ENCODE results near the gene SH3GL1.
"Not testable (repeated sequence)": the region's sequence is repeated elsewhere in the genome, so short reads cannot be mapped to it uniquely, and the experiment has no call there.

SH3GL1 gene

DNA sequence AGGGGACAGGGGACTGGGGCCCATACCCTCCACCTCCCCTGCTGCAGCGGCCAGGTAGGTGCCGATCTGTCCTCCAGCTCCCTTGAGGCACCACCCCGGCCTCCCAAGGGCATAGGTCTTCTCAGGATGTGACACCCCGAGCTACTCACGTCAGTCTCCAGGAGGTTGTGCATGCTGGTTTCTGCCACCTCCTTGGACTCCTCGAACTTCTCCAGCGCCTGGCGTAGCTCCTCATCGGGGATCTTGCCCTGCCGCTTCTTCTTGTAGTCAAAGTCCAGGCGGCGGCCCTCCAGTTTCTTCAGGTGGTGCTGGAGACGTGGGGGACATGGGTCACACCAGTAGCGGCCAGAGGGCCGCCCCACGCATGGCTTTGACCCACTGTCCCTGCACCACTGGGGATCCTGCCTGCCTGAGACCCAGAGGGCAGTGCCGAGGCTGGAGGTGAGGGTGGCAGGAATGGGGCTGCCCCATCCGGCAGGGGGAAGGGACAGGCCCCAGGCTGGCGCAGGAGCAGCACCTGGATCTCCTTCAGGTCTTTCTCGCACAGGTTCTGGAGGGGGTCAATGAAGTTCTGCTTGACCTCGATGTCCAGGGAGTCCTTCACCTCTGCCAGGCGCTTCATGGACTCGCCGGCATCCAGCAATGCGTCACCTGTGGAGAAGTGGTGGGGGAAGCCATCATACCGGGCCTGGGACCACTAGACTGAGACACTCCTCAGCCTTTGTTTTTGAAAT lies 36.6 kb downstream of the SH3GL1 start:
- DNase-seq (ENCODE audit: low spot score): no peak

DNA sequence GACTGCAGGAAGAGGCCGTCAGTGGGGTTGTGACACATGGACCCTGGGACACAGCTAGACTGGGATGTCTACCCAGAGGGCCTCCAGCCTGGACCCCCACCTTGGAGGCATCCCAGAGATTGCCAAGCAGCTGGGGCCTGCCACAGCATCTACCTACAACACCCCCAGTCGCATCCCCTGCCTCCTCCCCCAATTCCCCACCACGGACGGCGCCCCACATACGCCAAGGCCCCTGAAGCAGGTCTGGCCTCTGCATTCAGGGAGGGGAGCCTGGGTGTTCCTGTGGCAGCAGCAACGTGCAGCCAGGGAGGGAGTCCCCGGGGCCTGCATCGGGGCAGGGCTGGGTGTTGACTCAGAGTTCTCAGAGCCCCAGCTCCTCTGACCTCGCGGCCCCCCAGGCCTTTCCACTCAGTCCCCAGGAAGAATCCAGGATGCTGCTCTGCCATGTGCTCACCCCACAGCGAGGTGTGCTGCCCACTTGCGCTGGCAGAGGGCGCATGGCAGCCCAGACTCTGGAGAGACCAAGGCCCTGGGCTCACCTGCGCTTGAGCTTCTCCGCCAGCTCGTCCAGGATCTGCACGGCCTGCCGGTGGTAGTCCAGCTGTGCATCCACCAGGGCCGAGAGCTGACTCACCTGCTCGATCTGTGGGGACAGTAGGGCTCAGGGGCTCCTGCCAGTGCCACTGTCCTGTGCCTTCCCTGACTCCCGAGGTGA lies 37.4 kb downstream of the SH3GL1 start:
- no peak for DNase-seq (ENCODE audit: low spot score)

DNA sequence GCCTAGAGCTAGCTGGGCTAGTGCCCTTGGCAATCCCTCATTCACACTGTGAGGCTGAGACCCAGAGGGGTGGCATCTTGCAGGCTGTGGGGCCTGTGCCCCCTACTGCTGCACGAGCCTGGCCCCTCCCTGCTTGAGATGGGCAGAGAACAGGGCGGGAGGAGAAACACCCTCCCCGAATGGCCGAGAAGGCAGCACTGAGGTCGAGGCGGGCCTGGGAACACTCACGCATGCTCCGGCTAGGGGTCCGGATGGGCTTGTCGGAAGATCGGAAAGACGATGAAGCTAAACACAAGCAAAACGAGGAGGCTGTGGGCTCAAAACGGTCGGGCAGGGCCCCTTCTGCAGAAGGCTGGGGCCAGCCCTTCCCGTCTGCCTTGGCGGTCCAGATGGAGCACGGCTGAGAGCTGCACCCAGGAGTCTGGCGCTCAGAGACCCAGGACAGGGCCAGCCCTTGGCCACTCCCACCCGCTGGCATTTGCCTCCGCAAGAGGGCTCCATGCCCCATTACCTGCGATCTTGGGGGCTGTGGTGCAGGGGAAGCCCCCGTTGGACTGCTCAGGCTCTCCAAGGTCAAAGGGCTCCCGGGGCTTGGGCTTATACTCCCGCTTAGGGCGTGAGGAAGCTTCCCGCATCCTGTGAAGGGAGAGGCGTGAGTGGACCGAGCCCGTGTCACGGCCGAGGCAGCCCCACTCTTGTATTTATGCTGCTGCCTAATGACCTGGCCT lies 38.1 kb downstream of the SH3GL1 start:
- DNase-seq (ENCODE audit: low spot score): no peak

DNA sequence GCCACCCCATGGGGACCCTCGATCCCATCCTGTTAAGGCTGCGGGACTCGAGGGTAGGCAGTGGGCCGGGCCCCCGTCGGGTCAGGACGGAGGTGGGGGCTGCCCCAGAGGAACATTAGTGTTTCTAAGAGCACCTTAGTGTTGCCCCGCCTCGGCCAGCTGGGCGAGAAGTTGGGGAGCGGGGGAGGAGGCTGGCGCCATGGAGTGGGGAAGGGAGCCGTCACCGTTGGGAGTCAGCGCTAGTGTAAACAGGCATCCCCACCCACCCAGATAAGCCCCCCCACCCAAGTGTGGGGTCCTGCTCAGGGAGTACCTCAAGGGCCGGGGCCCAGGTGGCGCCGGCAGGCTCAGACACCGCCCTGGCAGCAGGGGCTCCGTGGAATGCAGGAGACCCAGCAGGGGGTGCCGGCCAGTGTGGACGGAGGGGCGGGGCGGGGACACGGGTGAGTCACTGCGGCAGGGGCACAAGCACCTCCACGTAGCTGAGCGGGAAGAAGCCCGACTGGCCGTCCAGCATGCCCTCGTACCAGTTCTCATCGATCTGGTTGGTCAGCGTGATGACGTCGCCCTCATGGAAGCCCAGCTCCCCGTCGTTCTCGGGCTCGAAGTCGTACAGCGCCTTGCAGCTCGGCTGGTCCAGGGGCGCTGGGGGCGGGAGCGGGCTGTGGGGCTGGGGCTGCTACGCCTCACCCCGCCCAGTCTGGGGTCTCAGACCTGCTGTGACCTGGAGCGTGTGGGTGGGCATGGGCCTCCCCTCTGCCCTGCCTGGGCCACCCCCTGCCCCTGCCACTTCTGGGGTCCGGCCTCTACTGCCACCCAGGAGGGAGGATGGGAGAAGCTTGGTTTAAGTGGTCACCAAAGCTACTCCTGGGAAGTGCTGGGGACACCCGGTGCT lies 38.9 kb downstream of the SH3GL1 start:
- no peak for DNase-seq (ENCODE audit: low spot score)

GRCh38 chr19:4360641-4361151 lies 39.7 kb downstream of the SH3GL1 start:
- peak; percentile 52 for DNase-seq (ENCODE audit: low spot score)

- DNase-seq (ENCODE audit: low spot score): no peak
These were observed 40.2 kb downstream of the SH3GL1 start for GRCh38 chr19:4360081-4360569.

- DNase-seq (ENCODE audit: low spot score): no peak
These were observed 40.7 kb downstream of the SH3GL1 start for GRCh38 chr19:4359627-4360000.

GRCh38 chr19:4358709-4359626 lies 41.4 kb downstream of the SH3GL1 start:
- no peak for DNase-seq (ENCODE audit: low spot score)

DNA sequence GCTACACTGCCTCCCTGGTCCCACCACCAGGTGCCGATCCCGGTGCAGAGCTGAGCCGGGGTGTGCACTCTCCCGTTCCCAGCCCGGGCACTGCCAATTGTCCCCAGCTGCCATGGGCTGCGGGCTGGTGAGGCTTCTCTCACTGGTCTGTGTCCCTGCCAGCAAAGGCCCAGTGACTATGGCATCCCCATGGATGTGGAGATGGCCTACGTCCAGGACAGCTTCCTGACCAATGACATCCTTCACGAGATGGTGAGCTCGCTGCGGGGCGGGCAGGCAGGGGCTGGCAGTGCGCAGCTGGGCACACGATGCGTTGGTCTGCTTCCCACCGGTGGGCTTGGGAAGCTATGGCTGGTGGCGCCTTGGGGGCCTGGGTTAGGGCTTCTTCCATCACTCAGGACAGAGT lies 42.4 kb downstream of the SH3GL1 start:
- no peak for DNase-seq (ENCODE audit: low spot score)

- no peak for DNase-seq (ENCODE audit: low spot score)
These were observed 43.1 kb downstream of the SH3GL1 start for GRCh38 chr19:4357095-4357797.

DNA sequence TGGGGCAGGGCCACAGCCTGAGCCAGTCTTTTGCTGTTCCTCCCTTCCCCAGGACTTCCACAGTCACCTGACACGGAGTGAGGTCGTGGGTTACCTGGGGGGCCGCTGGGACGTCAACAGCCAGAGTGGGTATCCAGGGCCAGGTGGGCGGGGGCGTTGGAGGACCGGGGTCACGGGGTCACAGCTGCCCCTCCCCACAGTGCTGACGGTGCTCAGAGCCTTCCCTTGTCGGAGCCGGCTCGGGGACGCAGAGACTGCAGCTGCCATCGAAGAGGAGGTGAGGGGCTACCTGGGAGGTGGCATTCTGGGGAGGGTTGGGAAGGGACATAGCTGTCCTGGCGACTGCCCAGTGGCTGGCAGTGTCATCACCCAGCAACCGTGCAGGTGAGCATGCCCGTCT lies 45.5 kb downstream of the SH3GL1 start:
- DNase-seq (ENCODE audit: low spot score): no peak

- no peak for DNase-seq (ENCODE audit: low spot score)
These were observed 46.1 kb downstream of the SH3GL1 start for GRCh38 chr19:4354282-4354681.

- peak; percentile 60 for DNase-seq (ENCODE audit: low spot score)
These were observed 47.6 kb downstream of the SH3GL1 start for GRCh38 chr19:4352701-4353121.

GRCh38 chr19:4350726-4351125 lies 49.6 kb downstream of the SH3GL1 start:
- DNase-seq (ENCODE audit: low spot score): no peak

- no peak for DNase-seq (ENCODE audit: low spot score)
These were observed 50.2 kb downstream of the SH3GL1 start for GRCh38 chr19:4350111-4350510.

DNA sequence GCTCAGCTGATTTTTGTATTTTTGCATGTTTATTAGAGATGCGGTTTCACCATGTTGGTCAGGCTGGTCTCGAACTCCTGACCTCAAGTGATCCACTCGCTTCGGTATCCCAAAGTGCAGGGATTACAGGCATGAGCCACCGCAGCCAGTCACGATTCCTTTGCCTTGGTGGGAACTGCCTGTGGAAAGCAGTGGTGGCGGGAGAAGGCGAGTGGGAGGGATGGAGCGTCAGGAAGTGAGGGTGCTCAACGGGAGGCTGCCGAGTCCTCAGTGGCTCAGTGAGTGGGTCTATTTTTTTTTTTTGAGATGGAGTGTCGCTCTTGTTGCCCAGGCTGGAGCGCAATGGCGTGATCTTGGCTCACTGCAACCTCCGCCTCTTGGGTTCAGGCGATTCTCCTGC lies 51.1 kb downstream of the SH3GL1 start:
- not testable (repeated sequence) for DNase-seq (ENCODE audit: low spot score)

DNA sequence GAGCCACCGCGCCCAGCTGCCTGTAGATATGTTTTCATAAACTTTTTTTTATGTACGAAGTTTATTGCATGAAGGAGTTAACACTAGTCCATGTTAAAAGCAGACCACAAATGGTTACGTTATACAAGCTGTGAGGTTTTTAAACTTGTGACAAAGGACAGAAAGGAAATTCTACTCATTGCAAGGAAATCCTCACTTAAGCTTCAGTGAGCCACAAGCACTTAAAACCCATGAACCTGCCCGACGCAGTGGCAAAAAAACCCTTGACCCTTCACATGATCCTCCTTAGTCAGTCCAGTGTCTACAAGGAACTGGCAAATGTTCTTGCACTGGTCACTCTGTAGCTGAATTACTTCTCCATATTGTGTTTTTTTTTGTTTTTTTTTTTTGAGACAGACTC lies 52.8 kb downstream of the SH3GL1 start:
- no peak for DNase-seq (ENCODE audit: low spot score)

GRCh38 chr19:4346020-4346383 lies 54.3 kb downstream of the SH3GL1 start:
- DNase-seq (ENCODE audit: low spot score): no peak

DNA sequence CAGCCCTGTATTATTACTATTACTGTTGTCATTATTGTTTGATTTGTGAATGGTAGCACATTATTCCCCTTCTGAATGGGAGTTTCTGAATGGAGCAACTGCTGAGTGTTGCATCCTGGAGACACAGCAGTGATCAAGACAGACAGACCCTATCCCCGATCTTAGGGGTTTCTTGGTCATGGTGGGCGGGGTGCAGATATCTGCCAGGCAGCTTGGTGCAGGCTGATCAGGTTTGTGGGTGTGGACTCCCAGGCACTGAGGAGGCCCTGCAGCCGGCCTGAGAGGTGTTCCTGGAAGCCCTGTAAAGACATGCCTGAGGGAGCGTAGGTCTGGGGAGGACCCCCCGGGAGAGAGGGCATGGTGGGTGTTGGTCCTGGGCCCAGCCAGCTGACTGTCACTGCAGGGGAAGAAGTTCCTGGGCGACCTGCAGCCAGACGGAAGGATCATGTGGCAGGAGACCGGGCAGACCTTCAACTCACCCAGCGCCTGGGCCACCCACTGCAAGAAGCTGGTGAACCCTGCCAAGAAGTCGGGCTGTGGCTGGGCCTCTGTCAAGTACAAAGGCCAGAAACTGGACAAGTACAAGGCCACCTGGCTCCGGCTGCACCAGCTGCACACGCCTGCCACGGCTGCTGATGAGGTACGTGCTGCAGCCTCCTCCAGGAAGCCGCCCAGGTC lies 54.9 kb downstream of the SH3GL1 start:
- DNase-seq (ENCODE audit: low spot score): no peak
